Neural cell (in vitro differentiated cells): ENCODE results near the gene IDI1. TPM values are rescaled to one million over a fixed set of nuclear protein-coding genes. Genes with fewer than 3 reads are reported as not detected.

Experiments
- H2AFZ ChIP-seq: fragments of 200-600, 300-800 bp; sonication (generic), shearing (Covaris generic); 2 replicates; pipeline ENCODE4 v1.6.0; 2014; ENCODE audit warnings: low read depth, mild to moderate bottlenecking, antibody characterized with exemption, low read length, moderate library complexity
- H3F3A ChIP-seq: fragments of 200-600 bp; shearing (Covaris generic); 2 replicates; pipeline ENCODE4 v1.6.1; 2016; ENCODE audit warnings: mild to moderate bottlenecking, moderate library complexity, mixed read lengths, antibody characterized with exemption, low read length; ENCODE audit not compliant: insufficient read depth, poor library complexity, severe bottlenecking
- H3K27ac ChIP-seq: fragments of 200-600, 300-800 bp; sonication (generic), shearing (Covaris generic); 2 replicates; pipeline ENCODE4 v1.5.1; 2014; ENCODE audit warnings: mild to moderate bottlenecking, low read length, moderate library complexity
- H3K27me3 ChIP-seq: fragments of 300-800, 200-600 bp; sonication (generic), shearing (Covaris generic); 2 replicates; pipeline ENCODE4 v1.6.0; 2014; ENCODE audit warnings: mild to moderate bottlenecking, low read depth, low read length, moderate library complexity; ENCODE audit not compliant: insufficient read depth
- H3K36me3 ChIP-seq: fragments of 300-800, 200-600 bp; sonication (generic), shearing (Covaris generic); 2 replicates; pipeline ENCODE4 v1.5.1; 2014; ENCODE audit warnings: mild to moderate bottlenecking, antibody characterized with exemption, low read length, moderate library complexity; ENCODE audit not compliant: insufficient read depth
- H3K4me2 ChIP-seq: fragments of 300-800, 200-600 bp; sonication (generic), shearing (Covaris generic); 2 replicates; pipeline ENCODE4 v1.6.0; 2014; ENCODE audit warnings: mild to moderate bottlenecking, low read length
- H3K4me3 ChIP-seq: fragments of 300-800, 200-600 bp; sonication (generic), shearing (Covaris generic); 2 replicates; pipeline ENCODE4 v1.5.1; 2014; ENCODE audit warnings: mild to moderate bottlenecking, low read length, moderate library complexity
- H3K79me2 ChIP-seq: fragments of 200-600 bp; shearing (Covaris generic); replicated peaks from 2 replicates; pipeline ENCODE4 v1.6.0; 2014; ENCODE audit warnings: mild to moderate bottlenecking, low read length, moderate library complexity; ENCODE audit not compliant: insufficient read depth
- H3K9ac ChIP-seq: fragments of 300-800, 200-600 bp; sonication (generic), shearing (Covaris generic); 2 replicates; pipeline ENCODE4 v1.6.1; 2016; ENCODE audit warnings: mild to moderate bottlenecking, low read length, mixed read lengths
- H3K9me2 ChIP-seq: fragments of 200-600 bp; shearing (Covaris generic); 2 replicates; pipeline ENCODE4 v1.6.1; 2016; ENCODE audit warnings: mild to moderate bottlenecking, low read length, mixed read lengths; ENCODE audit not compliant: insufficient read depth
- H3K9me3 ChIP-seq: fragments of 200-600, 300-800 bp; sonication (generic), shearing (Covaris generic); 2 replicates; pipeline ENCODE4 v1.6.1; 2016; ENCODE audit warnings: mild to moderate bottlenecking, mixed run types, low read length, moderate library complexity, mixed read lengths
- H4K20me1 ChIP-seq: fragments of 200-600 bp; shearing (Covaris generic); 2 replicates; pipeline ENCODE4 v1.6.1; 2016; ENCODE audit warnings: mild to moderate bottlenecking, mixed run types; ENCODE audit not compliant: insufficient read depth
- EP300 ChIP-seq: fragments of 450-650 bp; conservative IDR thresholded peaks from 2 replicates; pipeline ENCODE4 v1.6.1; 2014; ENCODE audit warnings: antibody characterized with exemption, mild to moderate bottlenecking, moderate library complexity; ENCODE audit not compliant: poor library complexity, severe bottlenecking
- EZH2 ChIP-seq: fragments of 200-600, 300-800 bp; shearing (Covaris generic), sonication (generic); IDR thresholded peaks from 2 replicates; pipeline ENCODE4 v1.6.1; 2014; ENCODE audit warnings: antibody characterized with exemption, low read length, borderline replicate concordance, mild to moderate bottlenecking; ENCODE audit not compliant: insufficient read depth, poor library complexity, severe bottlenecking
- MXI1 ChIP-seq: fragments of 450-650 bp; conservative IDR thresholded peaks from 2 replicates; pipeline ENCODE4 v1.6.1; 2014; ENCODE audit warnings: antibody characterized with exemption, mild to moderate bottlenecking; ENCODE audit not compliant: poor library complexity, severe bottlenecking
- POLR2AphosphoS5 ChIP-seq: IDR thresholded peaks from 2 replicates; pipeline ENCODE4 v1.6.1; 2012
- RAD21 ChIP-seq: fragments of 450-650 bp; conservative IDR thresholded peaks from 2 replicates; pipeline ENCODE4 v1.6.1; 2014; ENCODE audit warnings: antibody characterized with exemption, mild to moderate bottlenecking, moderate library complexity
- SMC3 ChIP-seq: fragments of 450-650 bp; conservative IDR thresholded peaks from 2 replicates; pipeline ENCODE4 v1.6.1; 2014; ENCODE audit warnings: antibody characterized with exemption, mild to moderate bottlenecking, moderate library complexity; ENCODE audit not compliant: poor library complexity
- TAF1 ChIP-seq: IDR thresholded peaks from 2 replicates; pipeline ENCODE4 v1.6.1; 2012; ENCODE audit warnings: low read depth
- polyA plus RNA-seq: library from polyadenylated mRNA; depleted of rRNA; stranded (reverse); fragments of >200 nt; gene quantifications from 2 replicates; pipeline ENCODE4 v1.2.3, GENCODE V29; 2014
- TF ChIP-seq, protein P1 (sequence below): IDR thresholded peaks from 2 replicates; pipeline ENCODE4 v1.6.1; 2012; ENCODE audit warnings: borderline replicate concordance
- TF ChIP-seq, protein P2 (sequence below): fragments of 450-650 bp; IDR thresholded peaks from 2 replicates; pipeline ENCODE4 v1.5.1; 2014; ENCODE audit warnings: antibody characterized with exemption, mild to moderate bottlenecking, moderate library complexity; ENCODE audit not compliant: poor library complexity, severe bottlenecking

Gene IDI1
- polyA plus RNA-seq, 1 donor from 2014 or later = 307 TPM

DNA sequence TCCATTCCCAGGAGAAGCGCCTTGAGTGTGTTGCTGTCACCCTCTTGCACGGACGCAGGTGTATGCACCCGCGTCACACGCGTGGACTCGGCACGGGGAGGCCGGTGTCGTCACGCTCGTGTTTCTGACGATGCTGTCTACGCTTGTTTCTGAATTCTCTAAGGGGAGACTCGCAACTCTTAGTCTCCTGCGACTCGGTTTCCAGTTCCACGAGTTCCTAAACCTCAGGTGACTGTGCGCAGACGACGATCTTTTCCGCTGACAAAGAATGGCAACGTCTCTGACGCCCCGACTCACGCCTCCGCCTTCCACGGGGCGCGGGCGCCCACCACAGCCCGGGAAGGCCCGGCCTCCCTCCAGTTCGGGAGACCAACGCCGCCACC lies 579 bp downstream of the IDI1 start:
- Histone ChIP-seq H3F3A (peaks cover 8% of the 10 kb centered on the region), H3K36me3 (no peaks in the 10 kb centered on the region), H3K9ac (peak overlapping the region; percentile 96), H3K4me3 (peak overlapping the region; percentile 81), H4K20me1 (peaks cover 19% of the 10 kb centered on the region), H3K9me2 (no peaks in the 10 kb centered on the region), H2AFZ (peak overlapping the region; percentile 42), H3K27me3 (no peaks in the 10 kb centered on the region), H3K27ac (peak overlapping the region; percentile 99), H3K9me3 (no peaks in the 10 kb centered on the region), H3K4me2 (peak overlapping the region; percentile 96), H3K79me2 (peaks cover 74% of the 10 kb centered on the region)
- TF ChIP-seq MXI1 = peak; percentile 62
- no peak for TF ChIP-seq TAF1

DNA sequence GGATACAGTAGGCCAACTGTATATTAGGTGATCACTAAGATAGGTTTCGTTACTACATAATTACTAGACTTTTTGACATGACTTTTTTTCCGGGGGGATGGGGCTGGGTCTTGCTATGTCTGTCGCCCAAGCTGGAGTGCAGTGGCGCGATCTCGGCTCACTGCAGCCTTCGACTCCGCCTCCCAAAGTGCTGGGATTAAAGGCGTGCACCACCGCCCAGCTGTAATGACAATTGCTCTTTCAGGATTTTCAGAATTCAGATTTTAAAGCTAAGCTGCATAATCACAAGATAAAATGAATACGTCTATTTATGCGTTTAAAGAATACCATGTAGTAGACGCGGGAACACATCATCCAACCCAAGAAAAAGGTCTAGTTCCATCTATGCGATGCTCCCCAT lies 982 bp downstream of the IDI1 start:
- Histone ChIP-seq H3K9ac (peak overlapping the region; percentile 96), H3K4me2 (peak overlapping the region; percentile 96), H3K9me2 (no peaks in the 10 kb centered on the region), H2AFZ (peak overlapping the region; percentile 42), H3F3A (peaks cover 8% of the 10 kb centered on the region), H3K4me3 (peak overlapping the region; percentile 81), H4K20me1 (peaks cover 20% of the 10 kb centered on the region), H3K36me3 (no peaks in the 10 kb centered on the region), H3K27ac (peak overlapping the region; percentile 99), H3K27me3 (no peaks in the 10 kb centered on the region), H3K79me2 (peaks cover 74% of the 10 kb centered on the region), H3K9me3 (no peaks in the 10 kb centered on the region)
- no peak for TF ChIP-seq EP300
- no peak for TF ChIP-seq POLR2AphosphoS5
- TF ChIP-seq SMC3 = no peak
- TF ChIP-seq, protein P1, sequence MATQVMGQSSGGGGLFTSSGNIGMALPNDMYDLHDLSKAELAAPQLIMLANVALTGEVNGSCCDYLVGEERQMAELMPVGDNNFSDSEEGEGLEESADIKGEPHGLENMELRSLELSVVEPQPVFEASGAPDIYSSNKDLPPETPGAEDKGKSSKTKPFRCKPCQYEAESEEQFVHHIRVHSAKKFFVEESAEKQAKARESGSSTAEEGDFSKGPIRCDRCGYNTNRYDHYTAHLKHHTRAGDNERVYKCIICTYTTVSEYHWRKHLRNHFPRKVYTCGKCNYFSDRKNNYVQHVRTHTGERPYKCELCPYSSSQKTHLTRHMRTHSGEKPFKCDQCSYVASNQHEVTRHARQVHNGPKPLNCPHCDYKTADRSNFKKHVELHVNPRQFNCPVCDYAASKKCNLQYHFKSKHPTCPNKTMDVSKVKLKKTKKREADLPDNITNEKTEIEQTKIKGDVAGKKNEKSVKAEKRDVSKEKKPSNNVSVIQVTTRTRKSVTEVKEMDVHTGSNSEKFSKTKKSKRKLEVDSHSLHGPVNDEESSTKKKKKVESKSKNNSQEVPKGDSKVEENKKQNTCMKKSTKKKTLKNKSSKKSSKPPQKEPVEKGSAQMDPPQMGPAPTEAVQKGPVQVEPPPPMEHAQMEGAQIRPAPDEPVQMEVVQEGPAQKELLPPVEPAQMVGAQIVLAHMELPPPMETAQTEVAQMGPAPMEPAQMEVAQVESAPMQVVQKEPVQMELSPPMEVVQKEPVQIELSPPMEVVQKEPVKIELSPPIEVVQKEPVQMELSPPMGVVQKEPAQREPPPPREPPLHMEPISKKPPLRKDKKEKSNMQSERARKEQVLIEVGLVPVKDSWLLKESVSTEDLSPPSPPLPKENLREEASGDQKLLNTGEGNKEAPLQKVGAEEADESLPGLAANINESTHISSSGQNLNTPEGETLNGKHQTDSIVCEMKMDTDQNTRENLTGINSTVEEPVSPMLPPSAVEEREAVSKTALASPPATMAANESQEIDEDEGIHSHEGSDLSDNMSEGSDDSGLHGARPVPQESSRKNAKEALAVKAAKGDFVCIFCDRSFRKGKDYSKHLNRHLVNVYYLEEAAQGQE = no peak
- TF ChIP-seq MXI1 = no peak
- TF ChIP-seq TAF1 = no peak
- no peak for TF ChIP-seq RAD21
- TF ChIP-seq, protein P2, sequence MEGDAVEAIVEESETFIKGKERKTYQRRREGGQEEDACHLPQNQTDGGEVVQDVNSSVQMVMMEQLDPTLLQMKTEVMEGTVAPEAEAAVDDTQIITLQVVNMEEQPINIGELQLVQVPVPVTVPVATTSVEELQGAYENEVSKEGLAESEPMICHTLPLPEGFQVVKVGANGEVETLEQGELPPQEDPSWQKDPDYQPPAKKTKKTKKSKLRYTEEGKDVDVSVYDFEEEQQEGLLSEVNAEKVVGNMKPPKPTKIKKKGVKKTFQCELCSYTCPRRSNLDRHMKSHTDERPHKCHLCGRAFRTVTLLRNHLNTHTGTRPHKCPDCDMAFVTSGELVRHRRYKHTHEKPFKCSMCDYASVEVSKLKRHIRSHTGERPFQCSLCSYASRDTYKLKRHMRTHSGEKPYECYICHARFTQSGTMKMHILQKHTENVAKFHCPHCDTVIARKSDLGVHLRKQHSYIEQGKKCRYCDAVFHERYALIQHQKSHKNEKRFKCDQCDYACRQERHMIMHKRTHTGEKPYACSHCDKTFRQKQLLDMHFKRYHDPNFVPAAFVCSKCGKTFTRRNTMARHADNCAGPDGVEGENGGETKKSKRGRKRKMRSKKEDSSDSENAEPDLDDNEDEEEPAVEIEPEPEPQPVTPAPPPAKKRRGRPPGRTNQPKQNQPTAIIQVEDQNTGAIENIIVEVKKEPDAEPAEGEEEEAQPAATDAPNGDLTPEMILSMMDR = no peak
- TF ChIP-seq EZH2 = no peak

DNA sequence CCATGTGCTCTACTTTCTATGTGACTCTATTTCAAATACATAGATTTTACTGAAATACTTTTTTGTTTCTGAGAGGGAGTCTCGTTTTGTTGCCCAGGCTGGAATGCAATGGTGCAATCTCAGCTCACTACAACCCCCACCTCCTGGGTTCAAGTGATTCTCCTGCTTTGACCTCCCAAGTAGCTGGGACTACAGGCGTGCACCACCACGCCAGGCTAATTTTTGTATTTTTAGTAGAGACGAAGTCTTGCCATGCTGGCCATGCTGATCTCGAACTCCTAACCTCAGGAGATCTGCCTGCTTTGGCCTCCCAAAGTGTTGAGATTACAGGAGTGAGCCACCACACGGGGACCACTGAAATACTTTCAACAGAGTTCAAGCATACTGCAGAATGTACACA lies 3.5 kb downstream of the IDI1 start:
- Histone ChIP-seq H3K36me3 (peaks cover 6% of the 10 kb centered on the region), H3K79me2 (peaks cover 70% of the 10 kb centered on the region), H3K4me2 (no peak overlapping the region), H3K27me3 (no peaks in the 10 kb centered on the region), H3K9me3 (no peaks in the 10 kb centered on the region), H3K4me3 (peak overlapping the region; percentile 60), H2AFZ (no peak overlapping the region), H3K9me2 (no peaks in the 10 kb centered on the region), H3K27ac (no peak overlapping the region), H4K20me1 (peaks cover 20% of the 10 kb centered on the region), H3K9ac (no peak overlapping the region), H3F3A (peaks cover 8% of the 10 kb centered on the region)
- TF ChIP-seq, protein P2 = no peak
- no peak for TF ChIP-seq EZH2
- TF ChIP-seq SMC3 = no peak
- no peak for TF ChIP-seq POLR2AphosphoS5
- TF ChIP-seq EP300 = no peak
- TF ChIP-seq RAD21 = no peak
- TF ChIP-seq TAF1 = no peak
- no peak for TF ChIP-seq MXI1
- TF ChIP-seq, protein P1 = no peak
